Left ventricle myocardium inferior (tissue), 1 donor: Measurements from ENCODE around the gene OCA2. TPM values are rescaled to one million over a fixed set of nuclear protein-coding genes. Genes with fewer than 3 reads are reported as not detected.

ENCODE experiments used
- DNase-seq: peaks from one replicate; pipeline ENCODE4 v3.0.0-alpha.2; 2020
- H3K27ac ChIP-seq: fragments of 200-600 bp; replicated peaks from 2 replicates; pipeline ENCODE4 v1.8.0; 2021
- H3K27me3 ChIP-seq: fragments of 200-600 bp; 2 replicates; pipeline ENCODE4 v1.8.0; 2021; ENCODE audit warnings: low read depth
- H3K36me3 ChIP-seq: fragments of 200-600 bp; 2 replicates; pipeline ENCODE4 v1.8.0; 2021
- H3K4me1 ChIP-seq: fragments of 200-600 bp; 2 replicates; pipeline ENCODE4 v1.8.0; 2021
- H3K4me3 ChIP-seq: fragments of 200-600 bp; 2 replicates; pipeline ENCODE4 v1.8.0; 2021; ENCODE audit warnings: mild to moderate bottlenecking, moderate library complexity
- H3K9me3 ChIP-seq: fragments of 200-600 bp; replicated peaks from 2 replicates; pipeline ENCODE4 v1.8.0; 2021
- intact Hi-C: fragments of 100-400 bp; cut with micrococcal nuclease; formaldehyde crosslinking; loops from one replicate; pipeline ENCODE4 v1.11.0; 2022
- total RNA-seq: library from RNA; stranded (reverse); fragmentation: NEBNext Ultra II Directional; extraction: Animal tissue kit (Norgen Biotek cat#: 25700); gene quantifications from one replicate; pipeline ENCODE4 v1.2.1, GENCODE V29; 2021
- TF ChIP-seq, protein P1 (sequence below): fragments of 200-600 bp; IDR thresholded peaks from 2 replicates; pipeline ENCODE4 v1.8.0; 2021; ENCODE audit warnings: antibody characterized with exemption, mild to moderate bottlenecking, borderline replicate concordance
- donor health status: DM: no; HTN: yes; CAD: no; lungs with severe emphysema.

The OCA2 gene
- total RNA-seq, 1 donor from 2014 or later = not detected

DNA sequence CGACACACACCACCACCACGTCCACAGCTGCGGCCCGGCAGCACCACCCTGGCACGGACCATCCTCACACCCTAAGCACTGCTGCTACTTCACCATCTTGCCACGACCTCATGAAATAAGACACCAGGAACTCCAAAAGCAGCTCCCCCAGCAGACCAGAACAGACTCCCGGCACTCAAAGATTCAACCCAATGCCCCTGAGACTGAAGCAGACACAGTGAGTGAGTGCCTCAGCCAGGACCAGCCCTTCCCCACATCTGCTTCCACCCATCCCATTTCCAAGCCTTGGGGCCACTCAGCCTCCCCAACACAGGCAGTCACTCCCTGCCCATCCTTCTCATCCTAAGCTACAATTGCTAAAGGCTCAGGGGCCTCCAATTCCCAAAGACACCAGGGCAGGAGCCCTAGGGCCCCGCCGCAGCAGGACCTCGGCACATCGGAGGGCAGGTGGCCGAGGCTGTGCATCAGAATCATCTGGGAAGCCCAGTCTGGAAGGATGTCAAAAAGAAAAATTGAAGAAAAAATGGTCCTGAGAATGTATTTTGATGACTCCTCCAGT lies 18.4 kb upstream of the OCA2 start:
- intact Hi-C loops = no loop called here
- Histone ChIP-seq H3K4me1 (no peaks in the 10 kb centered on the region), H3K36me3 (peaks cover 94% of the 10 kb centered on the region), H3K27me3 (no peaks in the 10 kb centered on the region), H3K27ac (no peak overlapping the region), H3K4me3 (no peak overlapping the region), H3K9me3 (no peaks in the 10 kb centered on the region)
- DNase-seq = no peak
- TF ChIP-seq, protein P1, sequence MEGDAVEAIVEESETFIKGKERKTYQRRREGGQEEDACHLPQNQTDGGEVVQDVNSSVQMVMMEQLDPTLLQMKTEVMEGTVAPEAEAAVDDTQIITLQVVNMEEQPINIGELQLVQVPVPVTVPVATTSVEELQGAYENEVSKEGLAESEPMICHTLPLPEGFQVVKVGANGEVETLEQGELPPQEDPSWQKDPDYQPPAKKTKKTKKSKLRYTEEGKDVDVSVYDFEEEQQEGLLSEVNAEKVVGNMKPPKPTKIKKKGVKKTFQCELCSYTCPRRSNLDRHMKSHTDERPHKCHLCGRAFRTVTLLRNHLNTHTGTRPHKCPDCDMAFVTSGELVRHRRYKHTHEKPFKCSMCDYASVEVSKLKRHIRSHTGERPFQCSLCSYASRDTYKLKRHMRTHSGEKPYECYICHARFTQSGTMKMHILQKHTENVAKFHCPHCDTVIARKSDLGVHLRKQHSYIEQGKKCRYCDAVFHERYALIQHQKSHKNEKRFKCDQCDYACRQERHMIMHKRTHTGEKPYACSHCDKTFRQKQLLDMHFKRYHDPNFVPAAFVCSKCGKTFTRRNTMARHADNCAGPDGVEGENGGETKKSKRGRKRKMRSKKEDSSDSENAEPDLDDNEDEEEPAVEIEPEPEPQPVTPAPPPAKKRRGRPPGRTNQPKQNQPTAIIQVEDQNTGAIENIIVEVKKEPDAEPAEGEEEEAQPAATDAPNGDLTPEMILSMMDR = no peak

DNA sequence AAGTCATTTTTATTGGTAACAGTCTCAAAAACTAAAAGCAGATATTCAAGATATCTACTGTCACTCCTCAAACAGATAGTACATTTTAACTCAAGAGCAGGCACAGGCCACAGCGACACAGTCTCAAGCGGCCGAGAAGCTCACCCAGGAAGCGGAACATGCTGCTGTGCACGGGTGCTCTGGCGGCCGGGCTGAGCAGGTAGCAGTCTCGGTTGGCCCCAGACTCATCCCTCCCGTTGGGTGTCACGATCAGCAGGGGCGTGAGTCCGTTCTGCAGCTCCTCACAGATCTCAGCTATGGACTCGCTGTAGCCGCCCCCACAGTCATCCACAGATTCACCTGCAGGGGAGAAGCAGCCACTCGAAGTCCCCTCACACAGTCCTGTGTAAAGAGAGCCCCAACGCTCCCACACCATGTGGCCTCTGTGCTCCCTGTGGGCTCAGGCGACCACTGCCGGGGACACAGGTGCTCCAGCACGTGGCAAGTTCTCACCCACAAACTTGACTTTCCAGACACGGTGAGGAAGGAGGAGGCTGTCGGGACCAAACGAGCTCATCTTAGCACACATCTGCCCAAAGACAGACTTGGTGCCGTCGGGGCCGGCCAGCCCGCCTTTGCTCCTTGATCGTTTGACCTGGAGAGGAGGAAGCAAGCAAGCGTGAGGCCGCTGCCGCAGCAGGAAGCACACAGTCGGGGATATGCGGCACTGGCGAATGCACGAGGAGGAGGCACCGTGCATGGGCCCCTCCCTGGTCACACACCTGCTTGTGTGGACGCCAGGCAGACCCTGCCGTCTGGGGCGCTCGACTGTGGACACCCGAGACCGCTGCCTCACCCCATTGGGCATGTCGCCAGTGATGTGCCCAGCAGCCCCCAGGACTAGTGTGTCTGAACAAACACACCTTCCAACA lies 17.7 kb upstream of the OCA2 start:
- TF ChIP-seq, protein P1 = no peak
- Histone ChIP-seq H3K27ac (no peak overlapping the region), H3K4me3 (no peak overlapping the region), H3K27me3 (no peaks in the 10 kb centered on the region), H3K36me3 (peaks cover 95% of the 10 kb centered on the region), H3K4me1 (no peaks in the 10 kb centered on the region), H3K9me3 (no peaks in the 10 kb centered on the region)
- DNase-seq = no peak
- intact Hi-C loops = no loop called here

- H3K9me3 ChIP-seq = no peaks in the 10 kb centered on the region
- no peak overlapping the region for H3K4me3 ChIP-seq
- TF ChIP-seq, protein P1 = no peak
- intact Hi-C loops = no loop called here
- H3K27me3 ChIP-seq = no peaks in the 10 kb centered on the region
- no peaks in the 10 kb centered on the region for H3K4me1 ChIP-seq
- no peak for DNase-seq
- H3K36me3 ChIP-seq = peaks cover 95% of the 10 kb centered on the region
- H3K27ac ChIP-seq = no peak overlapping the region
Measured at GRCh38 chr15:28115871-28116270, 16.8 kb upstream of the OCA2 start.

- Histone ChIP-seq H3K36me3 (peaks cover 86% of the 10 kb centered on the region), H3K9me3 (no peaks in the 10 kb centered on the region), H3K27ac (no peak overlapping the region), H3K4me1 (no peaks in the 10 kb centered on the region), H3K27me3 (no peaks in the 10 kb centered on the region), H3K4me3 (no peak overlapping the region)
- intact Hi-C loops = no loop called here
- TF ChIP-seq, protein P1 = no peak
- no peak for DNase-seq
Measured at GRCh38 chr15:28114721-28115622, 15.9 kb upstream of the OCA2 start.

DNA sequence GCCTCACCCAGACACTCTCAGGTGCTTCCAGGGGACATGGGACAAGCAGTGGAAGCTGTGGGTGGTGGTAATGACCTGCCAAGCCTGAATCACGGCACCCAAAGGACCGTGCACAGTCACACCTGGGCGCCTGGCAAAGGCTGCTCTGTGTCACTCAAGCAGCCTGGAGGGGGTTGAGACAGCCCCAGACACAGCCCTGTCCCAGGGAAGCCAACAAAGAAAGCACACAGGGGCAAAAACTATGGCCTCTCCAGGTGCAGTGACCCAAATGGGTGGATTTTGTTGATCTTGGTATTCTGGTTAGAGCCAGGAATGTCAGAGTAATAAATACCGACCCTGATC lies 15.0 kb upstream of the OCA2 start:
- H3K36me3 ChIP-seq = peaks cover 80% of the 10 kb centered on the region
- H3K4me1 ChIP-seq = no peaks in the 10 kb centered on the region
- DNase-seq = no peak
- H3K27ac ChIP-seq = no peak overlapping the region
- intact Hi-C loops = no loop called here
- H3K9me3 ChIP-seq = no peaks in the 10 kb centered on the region
- TF ChIP-seq, protein P1 = no peak
- no peaks in the 10 kb centered on the region for H3K27me3 ChIP-seq
- H3K4me3 ChIP-seq = no peak overlapping the region
